ENCODE measurements around the gene MYO16.

- TF ChIP-seq, protein P1, sequence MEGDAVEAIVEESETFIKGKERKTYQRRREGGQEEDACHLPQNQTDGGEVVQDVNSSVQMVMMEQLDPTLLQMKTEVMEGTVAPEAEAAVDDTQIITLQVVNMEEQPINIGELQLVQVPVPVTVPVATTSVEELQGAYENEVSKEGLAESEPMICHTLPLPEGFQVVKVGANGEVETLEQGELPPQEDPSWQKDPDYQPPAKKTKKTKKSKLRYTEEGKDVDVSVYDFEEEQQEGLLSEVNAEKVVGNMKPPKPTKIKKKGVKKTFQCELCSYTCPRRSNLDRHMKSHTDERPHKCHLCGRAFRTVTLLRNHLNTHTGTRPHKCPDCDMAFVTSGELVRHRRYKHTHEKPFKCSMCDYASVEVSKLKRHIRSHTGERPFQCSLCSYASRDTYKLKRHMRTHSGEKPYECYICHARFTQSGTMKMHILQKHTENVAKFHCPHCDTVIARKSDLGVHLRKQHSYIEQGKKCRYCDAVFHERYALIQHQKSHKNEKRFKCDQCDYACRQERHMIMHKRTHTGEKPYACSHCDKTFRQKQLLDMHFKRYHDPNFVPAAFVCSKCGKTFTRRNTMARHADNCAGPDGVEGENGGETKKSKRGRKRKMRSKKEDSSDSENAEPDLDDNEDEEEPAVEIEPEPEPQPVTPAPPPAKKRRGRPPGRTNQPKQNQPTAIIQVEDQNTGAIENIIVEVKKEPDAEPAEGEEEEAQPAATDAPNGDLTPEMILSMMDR (IDR thresholded peaks at IDR 0.05): no peak
- TF ChIP-seq POLR2A (IDR thresholded peaks at IDR 0.05): no peak
Measured at GRCh38 chr13:109231888-109232287, 602.5 kb downstream of the MYO16 start.

All from ovary (tissue), 3 donors.